ENCODE data around the gene RPLP1. TPM values are rescaled to one million over a fixed set of nuclear protein-coding genes. Genes with fewer than 3 reads are reported as not detected.

RPLP1 gene
- polyA plus RNA-seq, 2 donors, result 1,182 to 1,782 TPM

DNA sequence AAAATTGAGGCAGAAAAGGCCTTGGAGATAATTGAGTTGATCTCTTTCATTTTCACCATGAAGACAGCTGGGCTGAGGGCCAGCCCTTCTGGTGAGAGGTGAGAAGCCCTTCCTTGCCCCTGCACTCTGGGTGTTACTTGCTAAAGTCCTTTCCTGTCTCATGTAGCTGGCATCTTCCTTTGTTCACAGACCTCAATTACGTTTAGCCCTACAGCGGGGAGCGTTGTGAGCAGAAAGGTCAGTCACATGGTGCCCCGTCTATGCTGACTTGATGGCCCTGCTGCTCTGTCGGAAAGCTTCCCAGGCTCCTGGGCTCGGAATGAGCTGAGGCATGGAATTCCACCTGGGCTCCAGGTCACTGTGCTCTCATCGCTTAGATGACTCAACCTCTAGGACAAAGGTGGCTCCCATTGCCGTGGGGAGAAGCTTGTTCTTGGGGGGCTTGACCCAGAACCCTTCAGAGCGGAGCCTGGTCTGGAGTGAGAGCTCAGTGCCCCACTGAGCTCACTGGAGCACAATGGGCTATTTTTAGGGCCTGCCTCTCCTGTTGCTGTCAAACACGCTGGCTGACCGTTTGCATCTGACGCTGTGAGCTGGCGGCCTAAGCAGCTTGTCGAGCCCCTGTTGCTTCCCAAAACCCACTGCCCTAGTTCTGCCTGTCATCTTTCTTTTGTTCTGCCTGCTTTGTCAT lies 47.0 kb downstream of the RPLP1 start:
- Histone ChIP-seq H3K36me3 (ENCODE audit: control insufficient read depth in 2 of 2, insufficient read depth in 2 of 2, low read length in 1 of 2) (no peaks in the 10 kb centered on the region), H3K27ac (ENCODE audit: low read depth in 2 of 2, low read length in 1 of 2) (no peak overlapping the region), H3K9me3 (ENCODE audit: control insufficient read depth in 2 of 2, insufficient read depth in 1 of 2, low read depth in 1 of 2, low read length in 1 of 2) (no peaks in the 10 kb centered on the region), H3K4me3 (ENCODE audit: low read depth in 1 of 2, low read length in 2 of 2) (no peak overlapping the region), H3K27me3 (ENCODE audit: control insufficient read depth in 1 of 2, insufficient read depth in 2 of 2, low read length in 2 of 2) (no peaks in the 10 kb centered on the region), H3K4me1 (ENCODE audit: control insufficient read depth in 2 of 2, insufficient read depth in 2 of 2, low read length in 1 of 2) (peaks cover 0 to 4% of the 10 kb centered on the region in 2 donors)
- 81 to 82% methylated on average over 14 of the region's 14 CpGs for WGBS, 2 donors

DNA sequence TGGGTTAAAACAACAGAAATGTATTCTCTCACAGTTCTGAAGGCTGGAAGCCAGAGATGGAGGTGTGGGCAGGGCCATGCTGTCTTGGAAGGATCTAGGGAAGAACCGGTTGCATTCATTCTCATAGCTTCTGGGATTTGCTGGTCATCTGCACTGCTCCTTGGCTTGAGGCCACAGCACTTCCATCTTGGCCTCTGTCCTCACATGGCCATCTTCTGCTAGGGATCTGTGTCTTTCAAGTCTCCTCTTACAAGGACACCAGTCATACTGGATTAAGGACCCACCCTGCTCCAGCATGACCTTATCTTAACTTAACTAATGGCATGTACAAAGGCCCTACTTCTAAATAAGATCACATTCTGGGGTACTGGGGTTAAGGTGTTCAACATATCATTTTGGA lies 47.7 kb downstream of the RPLP1 start:
- H3K9me3 ChIP-seq (ENCODE audit: control insufficient read depth in 2 of 2, insufficient read depth in 1 of 2, low read depth in 1 of 2, low read length in 1 of 2), result no peaks in the 10 kb centered on the region
- no peaks in the 10 kb centered on the region for H3K36me3 ChIP-seq (ENCODE audit: control insufficient read depth in 2 of 2, insufficient read depth in 2 of 2, low read length in 1 of 2)
- H3K4me3 ChIP-seq (ENCODE audit: low read depth in 1 of 2, low read length in 2 of 2), result no peak overlapping the region
- 56 to 79% methylated on average over 1 of the region's 1 CpG for WGBS, 2 donors
- H3K27me3 ChIP-seq (ENCODE audit: control insufficient read depth in 1 of 2, insufficient read depth in 2 of 2, low read length in 2 of 2), result no peaks in the 10 kb centered on the region
- H3K27ac ChIP-seq (ENCODE audit: low read depth in 2 of 2, low read length in 1 of 2), result no peak overlapping the region
- peaks cover 0 to 4% of the 10 kb centered on the region in 2 donors for H3K4me1 ChIP-seq (ENCODE audit: control insufficient read depth in 2 of 2, insufficient read depth in 2 of 2, low read length in 1 of 2)

DNA sequence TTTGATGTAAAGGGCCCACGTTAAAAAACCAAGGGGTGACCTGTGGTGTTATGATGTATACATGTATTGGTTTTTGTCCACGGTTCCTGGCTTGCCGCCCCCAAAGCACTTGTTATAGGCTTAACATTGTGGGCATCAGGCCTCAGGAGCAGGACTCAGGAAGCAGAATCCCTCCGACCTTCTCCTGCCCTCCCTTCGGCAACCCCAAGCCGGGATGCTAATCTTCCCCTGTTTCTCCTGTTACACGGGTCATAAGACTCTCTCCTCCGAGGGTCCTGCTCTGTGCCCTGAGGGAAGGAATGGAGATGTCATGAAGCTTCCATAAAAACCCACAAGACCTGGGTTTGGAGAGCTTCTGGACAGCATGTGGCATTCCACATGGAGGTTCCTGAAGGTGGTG lies 48.8 kb downstream of the RPLP1 start:
- Histone ChIP-seq H3K4me1 (ENCODE audit: control insufficient read depth in 2 of 2, insufficient read depth in 2 of 2, low read length in 1 of 2) (peaks cover 0 to 4% of the 10 kb centered on the region in 2 donors), H3K36me3 (ENCODE audit: control insufficient read depth in 2 of 2, insufficient read depth in 2 of 2, low read length in 1 of 2) (no peaks in the 10 kb centered on the region), H3K27me3 (ENCODE audit: control insufficient read depth in 1 of 2, insufficient read depth in 2 of 2, low read length in 2 of 2) (no peaks in the 10 kb centered on the region), H3K9me3 (ENCODE audit: control insufficient read depth in 2 of 2, insufficient read depth in 1 of 2, low read depth in 1 of 2, low read length in 1 of 2) (no peaks in the 10 kb centered on the region), H3K4me3 (ENCODE audit: low read depth in 1 of 2, low read length in 2 of 2) (no peak overlapping the region), H3K27ac (ENCODE audit: low read depth in 2 of 2, low read length in 1 of 2) (no peak overlapping the region)
- WGBS, 2 donors, result 93 to 98% methylated on average over 8 of the region's 8 CpGs

DNA sequence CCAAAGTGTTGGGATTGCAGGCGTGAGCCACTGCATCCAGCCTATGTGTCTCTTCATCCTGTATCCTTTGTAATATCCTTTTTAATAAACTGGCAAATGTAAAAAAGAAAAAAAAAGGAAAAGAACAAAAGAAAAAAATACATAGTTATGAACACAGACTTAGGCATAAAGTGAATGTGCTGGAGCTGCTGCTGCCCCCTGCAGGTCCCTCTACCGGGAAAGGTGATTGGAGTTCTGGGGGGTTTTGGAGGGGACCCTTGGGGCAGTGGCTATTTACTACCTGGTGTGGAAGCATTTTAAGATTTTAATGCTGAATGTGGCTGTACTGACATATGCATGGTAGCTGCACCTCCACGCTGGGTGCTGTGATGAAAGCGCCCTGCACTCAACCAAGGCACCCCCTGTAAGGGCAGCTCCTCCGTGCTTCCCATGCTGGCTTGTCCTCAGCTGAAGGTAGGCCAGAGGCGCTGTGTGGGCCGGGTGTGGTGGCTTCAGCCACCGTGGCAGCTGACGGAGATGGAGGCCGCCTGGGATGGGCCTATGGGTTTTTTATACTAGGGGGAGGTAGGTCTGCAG lies 49.9 kb downstream of the RPLP1 start:
- H3K4me1 ChIP-seq (ENCODE audit: control insufficient read depth in 2 of 2, insufficient read depth in 2 of 2, low read length in 1 of 2), result peaks cover 0 to 4% of the 10 kb centered on the region in 2 donors
- H3K27me3 ChIP-seq (ENCODE audit: control insufficient read depth in 1 of 2, insufficient read depth in 2 of 2, low read length in 2 of 2), result no peaks in the 10 kb centered on the region
- WGBS, 2 donors, result 81 to 83% methylated on average over 10 of the region's 10 CpGs
- no peaks in the 10 kb centered on the region for H3K36me3 ChIP-seq (ENCODE audit: control insufficient read depth in 2 of 2, insufficient read depth in 2 of 2, low read length in 1 of 2)
- H3K27ac ChIP-seq (ENCODE audit: low read depth in 2 of 2, low read length in 1 of 2), result no peak overlapping the region
- no peak overlapping the region for H3K4me3 ChIP-seq (ENCODE audit: low read depth in 1 of 2, low read length in 2 of 2)
- no peaks in the 10 kb centered on the region for H3K9me3 ChIP-seq (ENCODE audit: control insufficient read depth in 2 of 2, insufficient read depth in 1 of 2, low read depth in 1 of 2, low read length in 1 of 2)

DNA sequence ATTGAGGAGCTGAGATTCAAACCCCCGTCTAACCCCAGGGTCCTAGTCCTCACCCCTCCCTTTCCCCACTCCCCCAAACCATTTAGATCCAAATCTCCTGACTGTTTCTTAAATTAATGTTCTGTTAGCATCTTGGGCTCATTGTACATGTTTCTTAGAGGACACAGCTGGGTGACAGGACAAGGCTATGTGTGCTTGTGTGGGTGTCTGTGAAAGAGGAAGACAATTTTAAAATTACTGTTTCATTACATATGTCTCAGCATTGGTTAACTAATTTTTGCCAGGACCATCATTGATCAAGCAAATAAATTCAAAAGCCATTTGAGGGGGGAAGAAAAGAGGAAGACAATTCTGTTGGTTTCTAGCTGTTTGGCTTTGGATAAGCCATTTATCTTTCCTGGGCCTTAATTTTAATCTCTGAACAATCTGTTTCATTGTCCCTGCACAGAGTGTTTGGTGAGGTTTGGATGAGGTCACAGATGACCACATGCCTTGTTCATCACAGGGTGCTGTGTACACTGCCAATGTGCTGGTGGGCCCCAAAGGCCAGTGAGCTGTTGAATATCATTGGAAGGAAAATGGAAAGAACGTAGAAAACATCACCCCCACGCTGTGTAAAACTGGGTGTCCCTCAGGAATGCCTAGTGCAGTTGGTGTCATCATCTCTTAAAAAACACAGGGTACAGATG lies 51.9 kb downstream of the RPLP1 start:
- WGBS, 2 donors, result 77 to 82% methylated on average over 3 of the region's 3 CpGs
- no peaks in the 10 kb centered on the region for H3K36me3 ChIP-seq (ENCODE audit: control insufficient read depth in 2 of 2, insufficient read depth in 2 of 2, low read length in 1 of 2)
- H3K9me3 ChIP-seq (ENCODE audit: control insufficient read depth in 2 of 2, insufficient read depth in 1 of 2, low read depth in 1 of 2, low read length in 1 of 2), result no peaks in the 10 kb centered on the region
- H3K27me3 ChIP-seq (ENCODE audit: control insufficient read depth in 1 of 2, insufficient read depth in 2 of 2, low read length in 2 of 2), result no peaks in the 10 kb centered on the region
- H3K4me3 ChIP-seq (ENCODE audit: low read depth in 1 of 2, low read length in 2 of 2), result no peak overlapping the region
- no peak overlapping the region for H3K27ac ChIP-seq (ENCODE audit: low read depth in 2 of 2, low read length in 1 of 2)
- H3K4me1 ChIP-seq (ENCODE audit: control insufficient read depth in 2 of 2, insufficient read depth in 2 of 2, low read length in 1 of 2), result peaks cover 0 to 4% of the 10 kb centered on the region in 2 donors

Other genes with a start within 250 kb of the RPLP1 start
- gene PAQR5, start 153.9 kb upstream of the RPLP1 start, polyA plus RNA-seq, result 10 to 100 TPM in 1 of 2 donors, 1 to 10 TPM in 1; 8.5 to 10.5 TPM
- gene KIF23, start 38.5 kb upstream of the RPLP1 start, polyA plus RNA-seq, result 1 to 10 TPM; 4.7 to 8.1 TPM